Sigmoid colon (tissue), 4 donors: ENCODE data around the gene ATP11B.

Experiments
- EP300 ChIP-seq, 4 donors: sonication (generic); formaldehyde crosslinking; IDR thresholded peaks; one replicate each; pipeline ENCODE4 v1.6.1; 2017; ENCODE audit warnings: antibody characterized with exemption in 4 of 4
- POLR2A ChIP-seq, 2 donors: fragments of 450-650 bp; IDR thresholded peaks; one replicate each; pipeline ENCODE4 v1.6.1; 2016; ENCODE audit warnings: antibody characterized with exemption in 2 of 2, mild to moderate bottlenecking in 2 of 2, moderate library complexity in 2 of 2
- TF ChIP-seq, protein P1 (sequence below), 4 experiments: fragments of 450-650 bp in 3 of 4; fragments of 200-600 bp in 1 of 4; IDR thresholded peaks; one replicate each; pipeline ENCODE4 v1.5.1; 2016 to 2019; ENCODE audit warnings: antibody characterized with exemption in 4 of 4, mild to moderate bottlenecking in 3 of 4, moderate library complexity in 2 of 4

DNA sequence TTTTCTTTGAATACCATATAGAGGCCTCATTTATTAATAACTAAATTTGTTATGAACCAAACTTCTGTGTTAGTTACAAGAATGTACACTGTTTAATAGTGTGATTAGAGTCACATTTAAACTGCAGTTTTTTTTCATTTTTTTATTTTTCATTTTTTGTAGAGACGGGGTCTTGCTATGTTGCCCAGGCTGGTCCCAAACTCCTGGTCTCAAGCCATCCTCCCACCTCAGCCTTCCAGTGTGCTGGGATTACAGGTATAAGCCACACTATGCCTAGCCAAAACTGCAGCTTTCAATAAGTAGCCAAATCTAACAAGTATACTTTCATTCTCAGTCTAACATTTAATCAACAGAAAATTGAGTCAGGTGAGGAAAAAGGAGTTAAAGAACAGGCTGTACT is 10.2 kb upstream of the ATP11B start:
- TF ChIP-seq, protein P1, sequence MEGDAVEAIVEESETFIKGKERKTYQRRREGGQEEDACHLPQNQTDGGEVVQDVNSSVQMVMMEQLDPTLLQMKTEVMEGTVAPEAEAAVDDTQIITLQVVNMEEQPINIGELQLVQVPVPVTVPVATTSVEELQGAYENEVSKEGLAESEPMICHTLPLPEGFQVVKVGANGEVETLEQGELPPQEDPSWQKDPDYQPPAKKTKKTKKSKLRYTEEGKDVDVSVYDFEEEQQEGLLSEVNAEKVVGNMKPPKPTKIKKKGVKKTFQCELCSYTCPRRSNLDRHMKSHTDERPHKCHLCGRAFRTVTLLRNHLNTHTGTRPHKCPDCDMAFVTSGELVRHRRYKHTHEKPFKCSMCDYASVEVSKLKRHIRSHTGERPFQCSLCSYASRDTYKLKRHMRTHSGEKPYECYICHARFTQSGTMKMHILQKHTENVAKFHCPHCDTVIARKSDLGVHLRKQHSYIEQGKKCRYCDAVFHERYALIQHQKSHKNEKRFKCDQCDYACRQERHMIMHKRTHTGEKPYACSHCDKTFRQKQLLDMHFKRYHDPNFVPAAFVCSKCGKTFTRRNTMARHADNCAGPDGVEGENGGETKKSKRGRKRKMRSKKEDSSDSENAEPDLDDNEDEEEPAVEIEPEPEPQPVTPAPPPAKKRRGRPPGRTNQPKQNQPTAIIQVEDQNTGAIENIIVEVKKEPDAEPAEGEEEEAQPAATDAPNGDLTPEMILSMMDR (IDR thresholded peaks at IDR 0.05), result no peak
- TF ChIP-seq POLR2A (IDR thresholded peaks at IDR 0.05) (no peak), EP300 (IDR thresholded peaks at IDR 0.05) (no peak)
